Mesothelial cell of epicardium (in vitro differentiated cells): ENCODE results near the gene PHF20. TPM values are rescaled to one million over a fixed set of nuclear protein-coding genes. Genes with fewer than 3 reads are reported as not detected.
"Not testable (repeated sequence)": the region's sequence is repeated elsewhere in the genome, so short reads cannot be mapped to it uniquely, and the experiment has no call there.

Source experiments
- DNase-seq, 2 experiments: peaks; one replicate each; pipeline ENCODE4 v3.0.0; 2021; ENCODE audit warnings: low spot score in 2 of 2; ENCODE audit not compliant: unreplicated experiment in 2 of 2
- H3K27ac Mint-ChIP-seq: 2 replicates; pipeline ENCODE4 v1.8.0; 2021; ENCODE audit warnings: mixed read lengths
- H3K27me3 Mint-ChIP-seq: 2 replicates; pipeline ENCODE4 v1.8.0; 2021; ENCODE audit warnings: low read depth, mixed read lengths
- H3K36me3 Mint-ChIP-seq: 2 replicates; pipeline ENCODE4 v1.8.0; 2021; ENCODE audit warnings: mixed read lengths
- H3K4me1 Mint-ChIP-seq: 2 replicates; pipeline ENCODE4 v1.8.0; 2021; ENCODE audit warnings: mixed read lengths
- H3K4me3 Mint-ChIP-seq: 2 replicates; pipeline ENCODE4 v1.8.0; 2021; ENCODE audit warnings: mild to moderate bottlenecking, moderate library complexity, mixed read lengths
- H3K9me3 Mint-ChIP-seq: 2 replicates; pipeline ENCODE4 v1.8.0; 2021; ENCODE audit warnings: mixed read lengths
- CTCF ChIP-seq: fragments of 200-600 bp; sonication (generic); IDR thresholded peaks from one replicate; pipeline ENCODE4 v1.5.0; 2021; ENCODE audit warnings: antibody characterized with exemption; ENCODE audit not compliant: unreplicated experiment
- total RNA-seq: library from RNA; stranded (reverse); gene quantifications from 3 replicates; pipeline ENCODE4 v1.2.1, GENCODE V29; 2021

PHF20 gene
- 48.6 to 49.7 TPM (median 48.7 TPM) in 3 replicates for total RNA-seq

- Mint-ChIP-seq H3K9me3 (peaks cover 6% of the 10 kb centered on the region), H3K4me3 (peak within 1 kb of the TSS; percentile 85), H3K36me3 (peaks cover 6% of the 10 kb centered on the region), H3K27me3 (no peaks in the 10 kb centered on the region), H3K4me1 (peaks cover 49% of the 10 kb centered on the region), H3K27ac (peak within 1 kb of the TSS; percentile 94)
- TF ChIP-seq CTCF: no peak
- DNase-seq: peak; percentile 98
These were observed at the start of gene PHF20 for GRCh38 chr20:35771689-35772562. PHF20 (plus strand) TSS chr20:35772015; CDS start chr20:35801523, 29,508 bp downstream.

- not testable (repeated sequence) for H3K4me3 Mint-ChIP-seq, DNase-seq, H3K27me3 Mint-ChIP-seq, H3K27ac Mint-ChIP-seq, H3K9me3 Mint-ChIP-seq, H3K4me1 Mint-ChIP-seq
- H3K36me3 Mint-ChIP-seq: peaks cover 44% of the 10 kb centered on the region
These were observed 48.6 kb upstream of the PHF20 start for GRCh38 chr20:35723275-35723639.

- H3K36me3 Mint-ChIP-seq: peaks cover 43% of the 10 kb centered on the region
- not testable (repeated sequence) for H3K4me3 Mint-ChIP-seq, DNase-seq
These were observed 48.0 kb upstream of the PHF20 start for GRCh38 chr20:35723652-35724320.

GRCh38 chr20:35724321-35725230 lies 47.2 kb upstream of the PHF20 start:
- no peaks in the 10 kb centered on the region for H3K27me3 Mint-ChIP-seq
- no peak for DNase-seq
- peaks cover 41% of the 10 kb centered on the region for H3K36me3 Mint-ChIP-seq
- H3K4me1 Mint-ChIP-seq: no peaks in the 10 kb centered on the region
- no peak overlapping the region for H3K4me3 Mint-ChIP-seq
- no peak overlapping the region for H3K27ac Mint-ChIP-seq
- H3K9me3 Mint-ChIP-seq: no peaks in the 10 kb centered on the region
- no peak for TF ChIP-seq CTCF

More at GRCh38 chr20:35723652-35724320, 48.0 kb upstream of the PHF20 start:
- not testable (repeated sequence) for H3K9me3 Mint-ChIP-seq, H3K4me1 Mint-ChIP-seq, H3K27me3 Mint-ChIP-seq, H3K27ac Mint-ChIP-seq

GRCh38 chr20:35726842-35727711 lies 44.7 kb upstream of the PHF20 start:
- Mint-ChIP-seq H3K36me3 (peaks cover 29% of the 10 kb centered on the region), H3K4me3 (no peak overlapping the region), H3K9me3 (no peaks in the 10 kb centered on the region), H3K27ac (no peak overlapping the region), H3K4me1 (peaks cover 5% of the 10 kb centered on the region), H3K27me3 (no peaks in the 10 kb centered on the region)
- TF ChIP-seq CTCF: no peak
- DNase-seq: no peak

GRCh38 chr20:35729283-35729807 lies 42.5 kb upstream of the PHF20 start:
- no peaks in the 10 kb centered on the region for H3K9me3 Mint-ChIP-seq
- H3K36me3 Mint-ChIP-seq: peaks cover 28% of the 10 kb centered on the region
- H3K4me3 Mint-ChIP-seq: no peak overlapping the region
- H3K27me3 Mint-ChIP-seq: no peaks in the 10 kb centered on the region
- peaks cover 9% of the 10 kb centered on the region for H3K4me1 Mint-ChIP-seq
- no peak for TF ChIP-seq CTCF
- no peak for DNase-seq
- H3K27ac Mint-ChIP-seq: no peak overlapping the region
